22Rv1 (cell line): ENCODE measurements around the gene TP53BP1.
A peak's percentile ranks its signal among the peaks of the same experiment; 100 is the strongest.

Experiments
- H3K27ac ChIP-seq: fragments of 450-650 bp; 2 replicates; pipeline ENCODE4 v1.5.1; 2017
- ZFX ChIP-seq: fragments of 450-650 bp; IDR thresholded peaks from 2 replicates; pipeline ENCODE4 v1.6.1; 2017; ENCODE audit warnings: antibody characterized with exemption, borderline replicate concordance
- TF ChIP-seq, protein P1 (sequence below): fragments of 450-650 bp; IDR thresholded peaks from 2 replicates; pipeline ENCODE4 v1.5.1; 2017; ENCODE audit warnings: mild to moderate bottlenecking

Gene TP53BP1

DNA sequence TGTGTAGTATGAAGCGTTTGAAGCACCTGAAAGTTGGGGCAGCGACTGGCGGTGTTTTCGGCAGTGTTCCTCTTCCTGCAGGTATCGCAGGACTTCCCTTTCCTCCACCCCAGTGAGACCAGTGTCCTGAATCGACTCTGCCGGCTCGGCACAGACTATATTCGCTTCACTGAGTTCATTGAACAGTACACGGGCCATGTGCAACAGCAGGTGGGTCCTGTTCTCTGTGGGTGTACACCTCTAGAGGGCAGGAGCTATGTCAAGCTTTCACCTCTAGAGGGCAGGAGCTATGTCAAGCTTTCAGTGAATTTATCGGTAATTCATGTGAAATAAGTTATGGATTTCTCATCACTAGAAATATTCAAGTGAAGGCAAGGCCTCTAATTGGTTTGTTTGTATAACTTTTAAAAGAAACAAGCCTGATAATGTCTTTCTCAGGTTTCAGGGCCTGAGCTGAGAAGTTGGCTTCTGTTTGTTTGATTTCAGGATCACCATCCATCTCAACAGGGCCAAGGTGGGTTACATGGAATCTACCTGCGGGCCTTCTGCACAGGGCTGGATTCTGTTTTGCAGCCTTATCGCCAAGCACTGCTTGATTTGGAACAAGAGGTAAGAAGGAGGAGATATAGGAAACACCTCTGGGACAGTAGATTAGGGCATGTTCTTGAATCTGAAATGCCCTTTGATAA is 116.8 kb downstream of the TP53BP1 start:
- TF ChIP-seq ZFX = no peak
- TF ChIP-seq, protein P1, sequence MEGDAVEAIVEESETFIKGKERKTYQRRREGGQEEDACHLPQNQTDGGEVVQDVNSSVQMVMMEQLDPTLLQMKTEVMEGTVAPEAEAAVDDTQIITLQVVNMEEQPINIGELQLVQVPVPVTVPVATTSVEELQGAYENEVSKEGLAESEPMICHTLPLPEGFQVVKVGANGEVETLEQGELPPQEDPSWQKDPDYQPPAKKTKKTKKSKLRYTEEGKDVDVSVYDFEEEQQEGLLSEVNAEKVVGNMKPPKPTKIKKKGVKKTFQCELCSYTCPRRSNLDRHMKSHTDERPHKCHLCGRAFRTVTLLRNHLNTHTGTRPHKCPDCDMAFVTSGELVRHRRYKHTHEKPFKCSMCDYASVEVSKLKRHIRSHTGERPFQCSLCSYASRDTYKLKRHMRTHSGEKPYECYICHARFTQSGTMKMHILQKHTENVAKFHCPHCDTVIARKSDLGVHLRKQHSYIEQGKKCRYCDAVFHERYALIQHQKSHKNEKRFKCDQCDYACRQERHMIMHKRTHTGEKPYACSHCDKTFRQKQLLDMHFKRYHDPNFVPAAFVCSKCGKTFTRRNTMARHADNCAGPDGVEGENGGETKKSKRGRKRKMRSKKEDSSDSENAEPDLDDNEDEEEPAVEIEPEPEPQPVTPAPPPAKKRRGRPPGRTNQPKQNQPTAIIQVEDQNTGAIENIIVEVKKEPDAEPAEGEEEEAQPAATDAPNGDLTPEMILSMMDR = peak; percentile 88
- H3K27ac ChIP-seq = no peak overlapping the region

DNA sequence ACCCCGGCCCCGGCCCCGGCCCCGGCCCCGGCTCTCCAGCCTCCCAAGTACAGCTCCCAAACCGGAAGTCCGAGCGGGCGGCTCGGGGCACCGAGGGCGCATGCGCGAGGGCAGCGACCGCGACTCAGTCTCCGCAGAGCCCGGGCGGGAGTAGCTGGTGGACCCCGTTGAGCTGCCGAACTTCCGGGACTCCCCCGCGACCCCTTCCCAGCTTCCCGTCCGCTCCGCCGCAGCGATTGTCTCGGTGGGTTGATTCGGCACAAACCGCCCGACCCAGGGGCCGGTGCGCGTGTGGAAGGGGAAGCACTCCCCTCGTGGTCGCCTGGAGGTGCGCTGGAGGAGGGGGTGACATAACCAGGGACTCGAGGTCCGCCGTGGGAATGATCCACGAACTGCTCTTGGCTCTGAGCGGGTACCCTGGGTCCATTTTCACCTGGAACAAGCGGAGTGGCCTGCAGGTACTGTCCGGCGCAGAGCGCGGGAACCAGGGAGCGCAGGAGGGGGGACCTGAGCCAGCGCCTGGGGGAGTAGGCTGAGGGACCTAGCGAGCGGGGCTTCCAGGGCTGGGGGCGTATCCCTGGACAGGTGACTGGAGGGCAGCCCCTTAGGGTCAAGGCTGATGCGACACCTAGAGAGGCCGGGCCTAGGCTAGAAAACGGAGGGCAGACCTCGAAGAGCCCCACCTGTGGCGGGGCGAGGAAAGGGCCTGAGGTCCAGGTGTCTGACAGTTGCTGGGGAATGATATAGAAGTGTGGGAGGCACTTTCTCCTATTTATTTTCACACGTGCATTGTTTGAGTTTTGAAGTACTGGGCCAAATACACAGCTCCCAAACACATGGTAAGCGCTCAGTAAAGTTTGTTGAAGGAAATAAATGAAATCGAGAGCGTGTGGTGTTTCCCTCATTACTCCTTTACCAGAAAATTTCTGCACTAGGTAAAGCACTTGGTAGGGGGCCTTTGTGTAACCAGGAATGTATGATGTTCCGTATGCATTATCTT is 121.7 kb downstream of the TP53BP1 start, which contains the start of the genes TUBGCP4 and ZSCAN29:
TSS of gene TUBGCP4 (plus strand) at position 127 of the 1,000 bp plus-strand sequence. CDS start at position 381, 254 bp downstream.
TSS of gene ZSCAN29 (minus strand) at position 69 of the 1,000 bp plus-strand sequence. CDS start 1,130 bp downstream, outside the sequence.
- TF ChIP-seq ZFX = no peak
- TF ChIP-seq, protein P1 = peak; percentile 74
- peak within 1 kb of the TSS; percentile 64 for H3K27ac ChIP-seq

DNA sequence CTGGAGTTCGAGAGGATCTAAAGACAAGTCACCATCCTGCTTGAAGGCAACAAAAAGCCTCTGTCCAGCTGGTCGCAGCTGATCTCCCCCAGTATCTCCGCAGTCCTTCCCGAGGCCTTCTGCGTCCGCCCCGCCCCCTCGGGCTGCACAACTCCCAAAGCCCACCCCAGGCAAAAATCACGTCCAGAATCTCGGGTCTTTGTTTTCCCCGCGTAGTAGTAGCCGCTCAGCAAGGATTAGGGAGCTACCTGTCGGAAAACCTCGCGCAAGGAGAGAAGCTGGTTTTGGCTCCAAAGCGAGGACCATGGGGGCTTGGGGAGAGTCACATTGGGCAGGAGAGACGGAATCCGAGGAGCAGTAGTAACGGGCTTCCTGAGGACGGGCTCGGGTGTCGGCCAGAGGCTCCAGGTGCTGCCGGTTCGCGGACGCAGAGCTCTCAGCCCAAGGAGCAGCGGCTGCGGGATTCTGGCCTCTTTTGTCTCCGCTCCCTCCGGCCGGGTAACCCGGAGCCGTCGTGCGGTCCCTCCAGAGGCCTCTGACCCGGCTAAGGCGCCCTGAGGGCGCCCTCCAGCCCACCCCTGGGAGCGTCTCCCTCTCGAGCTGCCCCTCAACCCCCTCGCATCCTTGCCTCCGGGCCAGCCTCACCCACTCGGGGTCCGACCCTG is 122.5 kb downstream of the TP53BP1 start:
- TF ChIP-seq, protein P1 = no peak
- TF ChIP-seq ZFX = no peak
- peak overlapping the region; percentile 64 for H3K27ac ChIP-seq

DNA sequence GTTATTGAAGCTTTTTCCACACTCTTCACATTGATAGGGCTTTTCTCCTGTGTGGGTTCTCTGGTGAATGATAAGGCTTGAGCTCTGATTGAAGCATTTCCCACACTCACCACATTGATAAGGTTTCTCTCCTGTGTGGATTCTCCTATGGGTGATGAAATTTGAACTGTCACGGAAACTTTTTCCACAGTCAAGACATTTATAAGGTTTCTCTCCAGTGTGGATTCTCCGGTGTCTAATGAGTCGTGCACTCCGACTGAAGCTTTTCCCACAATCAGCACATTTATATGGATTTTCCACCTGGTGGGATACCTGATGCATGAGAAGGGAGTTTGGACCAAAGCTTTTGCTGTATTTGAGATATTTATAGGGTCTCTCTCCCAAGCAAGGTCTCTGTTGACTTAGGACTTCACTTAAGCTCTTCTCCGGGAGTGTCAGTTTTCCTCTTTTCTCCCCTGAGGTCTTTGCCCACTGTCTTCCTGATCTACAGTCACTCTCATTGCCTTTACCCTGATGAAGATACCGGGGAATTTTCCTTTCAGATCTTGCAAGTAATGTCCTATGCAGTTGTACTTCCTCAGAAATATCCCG is 131.5 kb downstream of the TP53BP1 start:
- no peak overlapping the region for H3K27ac ChIP-seq
- TF ChIP-seq ZFX = no peak
- TF ChIP-seq, protein P1 = no peak

DNA sequence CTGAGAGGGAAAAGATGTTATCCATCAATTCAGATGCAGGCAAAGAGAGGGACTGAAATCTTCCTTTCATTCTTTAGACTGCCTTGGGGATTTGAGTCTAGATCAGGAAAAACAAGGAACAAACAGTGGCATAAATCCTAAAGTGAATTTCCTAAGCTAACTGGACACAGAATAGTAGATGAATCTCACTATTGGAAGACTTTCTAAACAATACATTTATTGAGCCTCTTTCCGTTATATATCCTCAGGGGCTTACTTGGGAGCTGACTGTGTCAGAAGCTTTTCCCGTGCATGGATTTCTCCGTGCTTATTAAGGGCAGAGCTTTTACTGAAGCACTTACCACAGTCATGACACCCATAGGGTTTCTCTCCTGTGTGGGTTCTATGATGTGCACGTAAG is 132.1 kb downstream of the TP53BP1 start:
- no peak for TF ChIP-seq ZFX
- TF ChIP-seq, protein P1 = no peak
- H3K27ac ChIP-seq = no peak overlapping the region
